ENCODE results near the gene ZNF146.
A peak's percentile ranks its signal among the peaks of the same experiment; 100 is the strongest.
"Not testable (repeated sequence)": the region's sequence is repeated elsewhere in the genome, so short reads cannot be mapped to it uniquely, and the experiment has no call there.

Gene ZNF146
- 52.5 to 68.0 (median 54.3) reads per million in 3 donors for total RNA-seq

GRCh38 chr19:36214386-36215275, at the start of gene ZNF146, which contains the start of gene ZNF565:
TSS of gene ZNF146 (plus strand) at chr19:36215106. CDS start at chr19:36236441, 21,335 bp downstream.
TSS of gene ZNF565 (minus strand) at chr19:36214665. CDS start at chr19:36201985, 12,680 bp downstream.
- Histone ChIP-seq H3K27ac (ENCODE audit: insufficient read depth, low read length, poor library complexity, severe bottlenecking) (peak within 1 kb of the TSS; percentile 91), H3K9me3 (ENCODE audit: control insufficient read depth, low read length) (no peaks in the 10 kb centered on the region), H3K27me3 (replicated peaks; ENCODE audit: control insufficient read depth, insufficient read depth, low read length, poor library complexity, severe bottlenecking) (no peaks in the 10 kb centered on the region), H3K4me3 (ENCODE audit: insufficient read depth, low read depth, low read length, poor library complexity, severe bottlenecking) (peak within 1 kb of the TSS; percentile 73), H3K36me3 (ENCODE audit: control insufficient read depth, insufficient read depth, low read length) (peaks cover 6% of the 10 kb centered on the region), H3K4me1 (ENCODE audit: control insufficient read depth, insufficient read depth, low read length, poor library complexity, severe bottlenecking) (peaks cover 7% of the 10 kb centered on the region)
- DNase-seq: peak; percentile 87 to 94 (median 91)

GRCh38 chr19:36169084-36169760, 45.7 kb upstream of the ZNF146 start:
- Histone ChIP-seq H3K4me1 (ENCODE audit: control insufficient read depth, insufficient read depth, low read length, poor library complexity, severe bottlenecking) (no peaks in the 10 kb centered on the region), H3K36me3 (ENCODE audit: control insufficient read depth, insufficient read depth, low read length) (no peaks in the 10 kb centered on the region), H3K4me3 (ENCODE audit: insufficient read depth, low read depth, low read length, poor library complexity, severe bottlenecking) (no peak overlapping the region), H3K27me3 (replicated peaks; ENCODE audit: control insufficient read depth, insufficient read depth, low read length, poor library complexity, severe bottlenecking) (no peaks in the 10 kb centered on the region), H3K27ac (ENCODE audit: insufficient read depth, low read length, poor library complexity, severe bottlenecking) (no peak overlapping the region), H3K9me3 (ENCODE audit: control insufficient read depth, low read length) (no peaks in the 10 kb centered on the region)
- DNase-seq: no peak

DNA sequence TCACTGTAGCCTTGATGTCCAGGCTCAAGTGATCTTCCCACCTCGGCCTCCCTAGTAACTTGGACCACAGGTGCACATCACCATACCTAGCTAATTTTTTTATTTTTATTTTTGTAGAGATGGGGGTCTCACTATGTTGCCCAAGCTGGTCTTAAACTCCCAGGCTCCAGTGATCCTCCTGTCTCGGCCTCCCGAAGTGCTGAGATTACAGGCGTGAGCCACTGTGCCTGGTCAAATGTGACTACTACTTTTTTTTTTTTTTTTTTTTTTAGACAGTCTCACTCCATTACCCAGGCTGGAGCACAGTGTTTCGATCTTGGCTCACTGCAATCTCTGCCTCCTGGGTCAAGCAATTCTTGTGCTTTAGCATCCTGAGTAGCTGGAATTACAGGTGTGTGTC, 42.1 kb upstream of the ZNF146 start:
- DNase-seq: no peak

GRCh38 chr19:36173846-36174245, 41.1 kb upstream of the ZNF146 start:
- H3K27me3 ChIP-seq (replicated peaks; ENCODE audit: control insufficient read depth, insufficient read depth, low read length, poor library complexity, severe bottlenecking); H3K36me3 ChIP-seq (ENCODE audit: control insufficient read depth, insufficient read depth, low read length); DNase-seq; H3K4me1 ChIP-seq (ENCODE audit: control insufficient read depth, insufficient read depth, low read length, poor library complexity, severe bottlenecking); H3K27ac ChIP-seq (ENCODE audit: insufficient read depth, low read length, poor library complexity, severe bottlenecking); H3K4me3 ChIP-seq (ENCODE audit: insufficient read depth, low read depth, low read length, poor library complexity, severe bottlenecking); H3K9me3 ChIP-seq (ENCODE audit: control insufficient read depth, low read length): not testable (repeated sequence)

More for the DNA sequence above, 42.1 kb upstream of the ZNF146 start:
- Histone ChIP-seq H3K27me3 (replicated peaks; ENCODE audit: control insufficient read depth, insufficient read depth, low read length, poor library complexity, severe bottlenecking) (no peaks in the 10 kb centered on the region), H3K4me1 (ENCODE audit: control insufficient read depth, insufficient read depth, low read length, poor library complexity, severe bottlenecking) (no peaks in the 10 kb centered on the region), H3K36me3 (ENCODE audit: control insufficient read depth, insufficient read depth, low read length) (no peaks in the 10 kb centered on the region), H3K9me3 (ENCODE audit: control insufficient read depth, low read length) (no peaks in the 10 kb centered on the region), H3K27ac (ENCODE audit: insufficient read depth, low read length, poor library complexity, severe bottlenecking) (no peak overlapping the region), H3K4me3 (ENCODE audit: insufficient read depth, low read depth, low read length, poor library complexity, severe bottlenecking) (no peak overlapping the region)

DNA sequence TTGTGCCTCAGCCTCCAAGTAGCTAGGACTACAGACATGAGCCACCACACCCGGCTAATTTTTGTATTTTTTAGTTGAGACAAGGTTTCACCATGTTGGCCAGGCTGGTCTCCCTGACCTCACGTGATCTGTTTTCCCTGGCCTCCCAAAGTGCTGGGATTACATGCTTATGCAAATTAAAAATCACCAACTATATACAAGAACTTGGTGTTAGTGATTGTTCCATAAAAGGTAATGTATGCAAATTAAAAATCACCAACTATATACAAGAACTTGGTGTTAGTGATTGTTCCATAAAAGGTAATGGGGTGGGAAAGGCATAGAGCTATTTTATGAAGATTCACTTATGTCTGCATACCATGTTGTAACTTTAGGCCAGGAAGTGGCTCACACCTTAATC, 35.8 kb upstream of the ZNF146 start:
- not testable (repeated sequence) for H3K27me3 ChIP-seq (replicated peaks; ENCODE audit: control insufficient read depth, insufficient read depth, low read length, poor library complexity, severe bottlenecking); DNase-seq; H3K27ac ChIP-seq (ENCODE audit: insufficient read depth, low read length, poor library complexity, severe bottlenecking); H3K9me3 ChIP-seq (ENCODE audit: control insufficient read depth, low read length); H3K4me1 ChIP-seq (ENCODE audit: control insufficient read depth, insufficient read depth, low read length, poor library complexity, severe bottlenecking); H3K4me3 ChIP-seq (ENCODE audit: insufficient read depth, low read depth, low read length, poor library complexity, severe bottlenecking)
- H3K36me3 ChIP-seq (ENCODE audit: control insufficient read depth, insufficient read depth, low read length): peaks cover 11% of the 10 kb centered on the region

- Histone ChIP-seq H3K27me3 (replicated peaks; ENCODE audit: control insufficient read depth, insufficient read depth, low read length, poor library complexity, severe bottlenecking) (no peaks in the 10 kb centered on the region), H3K27ac (ENCODE audit: insufficient read depth, low read length, poor library complexity, severe bottlenecking) (no peak overlapping the region), H3K36me3 (ENCODE audit: control insufficient read depth, insufficient read depth, low read length) (peaks cover 11% of the 10 kb centered on the region), H3K9me3 (ENCODE audit: control insufficient read depth, low read length) (no peaks in the 10 kb centered on the region), H3K4me1 (ENCODE audit: control insufficient read depth, insufficient read depth, low read length, poor library complexity, severe bottlenecking) (no peaks in the 10 kb centered on the region), H3K4me3 (ENCODE audit: insufficient read depth, low read depth, low read length, poor library complexity, severe bottlenecking) (no peak overlapping the region)
- DNase-seq: no peak
Measured at GRCh38 chr19:36182612-36183244, 32.2 kb upstream of the ZNF146 start.

DNA sequence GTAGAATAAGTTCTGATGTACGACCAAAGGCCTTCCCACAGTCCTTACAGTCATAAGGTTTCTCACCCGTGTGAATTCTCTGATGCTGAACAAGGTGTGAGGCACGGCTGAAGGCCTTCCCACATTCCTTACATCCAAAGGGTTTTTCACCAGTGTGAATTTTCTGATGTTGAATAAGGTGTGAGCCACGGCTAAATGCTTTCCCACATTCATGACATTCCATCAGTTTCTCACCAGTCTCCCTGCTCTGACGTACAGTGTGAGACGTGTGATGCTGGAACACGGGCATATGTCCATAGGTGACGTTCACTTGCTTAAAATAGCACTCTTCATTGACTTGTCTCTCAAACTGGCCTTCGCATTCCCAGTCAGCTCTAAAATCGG, 31.7 kb upstream of the ZNF146 start:
- H3K27me3 ChIP-seq (replicated peaks; ENCODE audit: control insufficient read depth, insufficient read depth, low read length, poor library complexity, severe bottlenecking): no peaks in the 10 kb centered on the region
- no peak for DNase-seq
- H3K27ac ChIP-seq (ENCODE audit: insufficient read depth, low read length, poor library complexity, severe bottlenecking): no peak overlapping the region
- peaks cover 11% of the 10 kb centered on the region for H3K36me3 ChIP-seq (ENCODE audit: control insufficient read depth, insufficient read depth, low read length)
- no peak overlapping the region for H3K4me3 ChIP-seq (ENCODE audit: insufficient read depth, low read depth, low read length, poor library complexity, severe bottlenecking)
- H3K4me1 ChIP-seq (ENCODE audit: control insufficient read depth, insufficient read depth, low read length, poor library complexity, severe bottlenecking): no peaks in the 10 kb centered on the region
- no peaks in the 10 kb centered on the region for H3K9me3 ChIP-seq (ENCODE audit: control insufficient read depth, low read length)

DNA sequence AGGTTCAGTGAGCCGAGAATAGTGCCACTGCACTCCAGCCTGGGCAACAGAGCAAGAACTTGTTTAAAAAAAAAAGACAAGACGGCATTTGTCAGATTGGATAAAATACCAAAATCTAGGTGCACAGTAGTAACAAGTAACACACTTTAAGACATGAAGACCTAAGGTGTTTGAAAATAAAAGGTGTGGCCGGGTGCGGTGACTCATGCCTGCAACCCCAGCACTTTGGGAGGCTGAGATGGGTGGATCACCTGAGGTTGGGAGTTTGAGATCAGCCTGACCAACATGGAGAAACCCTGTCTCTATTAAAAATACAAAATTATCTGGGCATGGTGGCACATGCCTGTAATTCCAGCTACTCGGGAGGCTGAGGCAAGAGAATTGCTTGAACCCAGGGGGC, 28.2 kb upstream of the ZNF146 start:
- H3K4me1 ChIP-seq (ENCODE audit: control insufficient read depth, insufficient read depth, low read length, poor library complexity, severe bottlenecking); DNase-seq; H3K27me3 ChIP-seq (replicated peaks; ENCODE audit: control insufficient read depth, insufficient read depth, low read length, poor library complexity, severe bottlenecking); H3K9me3 ChIP-seq (ENCODE audit: control insufficient read depth, low read length); H3K27ac ChIP-seq (ENCODE audit: insufficient read depth, low read length, poor library complexity, severe bottlenecking); H3K4me3 ChIP-seq (ENCODE audit: insufficient read depth, low read depth, low read length, poor library complexity, severe bottlenecking): not testable (repeated sequence)
- peaks cover 11% of the 10 kb centered on the region for H3K36me3 ChIP-seq (ENCODE audit: control insufficient read depth, insufficient read depth, low read length)

DNA sequence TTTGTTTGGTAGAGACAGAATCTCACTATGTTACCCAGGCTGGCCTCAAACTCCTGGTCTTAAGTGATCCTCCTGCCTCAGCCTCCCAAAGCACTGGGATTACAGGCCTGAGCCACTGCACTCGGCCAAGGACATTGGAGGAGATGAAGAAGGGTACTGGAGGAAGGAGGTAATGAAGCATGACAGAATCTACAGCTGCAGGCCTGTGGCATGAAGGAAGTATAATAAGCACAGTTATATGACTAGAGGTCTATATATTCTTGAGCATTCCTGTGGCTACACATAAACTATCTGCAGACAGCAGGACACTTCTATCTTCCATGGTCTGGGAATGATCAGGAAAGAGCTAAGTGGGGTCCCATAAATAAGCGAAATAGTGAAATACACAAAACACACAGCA, 18.7 kb upstream of the ZNF146 start:
- no peaks in the 10 kb centered on the region for H3K9me3 ChIP-seq (ENCODE audit: control insufficient read depth, low read length)
- H3K27ac ChIP-seq (ENCODE audit: insufficient read depth, low read length, poor library complexity, severe bottlenecking): no peak overlapping the region
- no peak overlapping the region for H3K4me3 ChIP-seq (ENCODE audit: insufficient read depth, low read depth, low read length, poor library complexity, severe bottlenecking)
- no peak for DNase-seq
- H3K36me3 ChIP-seq (ENCODE audit: control insufficient read depth, insufficient read depth, low read length): peaks cover 14% of the 10 kb centered on the region
- no peaks in the 10 kb centered on the region for H3K27me3 ChIP-seq (replicated peaks; ENCODE audit: control insufficient read depth, insufficient read depth, low read length, poor library complexity, severe bottlenecking)
- no peaks in the 10 kb centered on the region for H3K4me1 ChIP-seq (ENCODE audit: control insufficient read depth, insufficient read depth, low read length, poor library complexity, severe bottlenecking)

GRCh38 chr19:36198119-36198518, 16.8 kb upstream of the ZNF146 start:
- H3K9me3 ChIP-seq (ENCODE audit: control insufficient read depth, low read length): no peaks in the 10 kb centered on the region
- no peaks in the 10 kb centered on the region for H3K4me1 ChIP-seq (ENCODE audit: control insufficient read depth, insufficient read depth, low read length, poor library complexity, severe bottlenecking)
- no peak overlapping the region for H3K4me3 ChIP-seq (ENCODE audit: insufficient read depth, low read depth, low read length, poor library complexity, severe bottlenecking)
- DNase-seq: no peak
- H3K27me3 ChIP-seq (replicated peaks; ENCODE audit: control insufficient read depth, insufficient read depth, low read length, poor library complexity, severe bottlenecking): no peaks in the 10 kb centered on the region
- H3K36me3 ChIP-seq (ENCODE audit: control insufficient read depth, insufficient read depth, low read length): peaks cover 14% of the 10 kb centered on the region
- no peak overlapping the region for H3K27ac ChIP-seq (ENCODE audit: insufficient read depth, low read length, poor library complexity, severe bottlenecking)

Data from effector memory CD4-positive, alpha-beta T cell (primary cell).